Neural cell (in vitro differentiated cells): Measurements from ENCODE around the gene MEGF6.

Experiments
- EP300 ChIP-seq: fragments of 450-650 bp; conservative IDR thresholded peaks from 2 replicates; pipeline ENCODE4 v1.6.1; 2014; ENCODE audit warnings: antibody characterized with exemption, mild to moderate bottlenecking, moderate library complexity; ENCODE audit not compliant: poor library complexity, severe bottlenecking
- EZH2 ChIP-seq: fragments of 200-600, 300-800 bp; shearing (Covaris generic), sonication (generic); IDR thresholded peaks from 2 replicates; pipeline ENCODE4 v1.6.1; 2014; ENCODE audit warnings: antibody characterized with exemption, low read length, borderline replicate concordance, mild to moderate bottlenecking; ENCODE audit not compliant: insufficient read depth, poor library complexity, severe bottlenecking
- MXI1 ChIP-seq: fragments of 450-650 bp; conservative IDR thresholded peaks from 2 replicates; pipeline ENCODE4 v1.6.1; 2014; ENCODE audit warnings: antibody characterized with exemption, mild to moderate bottlenecking; ENCODE audit not compliant: poor library complexity, severe bottlenecking
- POLR2AphosphoS5 ChIP-seq: IDR thresholded peaks from 2 replicates; pipeline ENCODE4 v1.6.1; 2012
- RAD21 ChIP-seq: fragments of 450-650 bp; conservative IDR thresholded peaks from 2 replicates; pipeline ENCODE4 v1.6.1; 2014; ENCODE audit warnings: antibody characterized with exemption, mild to moderate bottlenecking, moderate library complexity
- SMC3 ChIP-seq: fragments of 450-650 bp; conservative IDR thresholded peaks from 2 replicates; pipeline ENCODE4 v1.6.1; 2014; ENCODE audit warnings: antibody characterized with exemption, mild to moderate bottlenecking, moderate library complexity; ENCODE audit not compliant: poor library complexity
- TAF1 ChIP-seq: IDR thresholded peaks from 2 replicates; pipeline ENCODE4 v1.6.1; 2012; ENCODE audit warnings: low read depth
- TF ChIP-seq, protein P1 (sequence below): fragments of 450-650 bp; IDR thresholded peaks from 2 replicates; pipeline ENCODE4 v1.5.1; 2014; ENCODE audit warnings: antibody characterized with exemption, mild to moderate bottlenecking, moderate library complexity; ENCODE audit not compliant: poor library complexity, severe bottlenecking
- TF ChIP-seq, protein P2 (sequence below): IDR thresholded peaks from 2 replicates; pipeline ENCODE4 v1.6.1; 2012; ENCODE audit warnings: borderline replicate concordance

DNA sequence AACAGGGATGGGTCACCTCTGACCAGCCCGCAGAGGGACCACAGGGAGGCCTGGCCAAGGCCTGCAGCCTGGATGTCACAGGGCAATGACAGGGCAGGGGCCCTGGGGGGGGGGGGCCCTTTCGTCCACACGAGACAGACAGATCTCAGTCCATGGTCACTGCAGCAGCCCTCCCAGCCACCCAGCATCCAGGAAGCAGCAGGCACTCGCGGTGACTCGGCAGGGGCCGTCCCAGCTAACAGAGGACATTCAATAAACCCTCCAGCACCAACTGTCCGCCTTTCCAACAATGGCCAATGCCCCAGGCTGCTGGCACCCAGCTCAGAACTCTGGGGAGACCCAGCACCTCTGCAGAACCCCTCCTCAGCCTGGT lies 32.9 kb downstream of the MEGF6 start:
- TF ChIP-seq RAD21 (no peak), EP300 (no peak), TAF1 (no peak), EZH2 (no peak), POLR2AphosphoS5 (no peak), SMC3 (no peak), MXI1 (no peak)
- TF ChIP-seq, protein P1, sequence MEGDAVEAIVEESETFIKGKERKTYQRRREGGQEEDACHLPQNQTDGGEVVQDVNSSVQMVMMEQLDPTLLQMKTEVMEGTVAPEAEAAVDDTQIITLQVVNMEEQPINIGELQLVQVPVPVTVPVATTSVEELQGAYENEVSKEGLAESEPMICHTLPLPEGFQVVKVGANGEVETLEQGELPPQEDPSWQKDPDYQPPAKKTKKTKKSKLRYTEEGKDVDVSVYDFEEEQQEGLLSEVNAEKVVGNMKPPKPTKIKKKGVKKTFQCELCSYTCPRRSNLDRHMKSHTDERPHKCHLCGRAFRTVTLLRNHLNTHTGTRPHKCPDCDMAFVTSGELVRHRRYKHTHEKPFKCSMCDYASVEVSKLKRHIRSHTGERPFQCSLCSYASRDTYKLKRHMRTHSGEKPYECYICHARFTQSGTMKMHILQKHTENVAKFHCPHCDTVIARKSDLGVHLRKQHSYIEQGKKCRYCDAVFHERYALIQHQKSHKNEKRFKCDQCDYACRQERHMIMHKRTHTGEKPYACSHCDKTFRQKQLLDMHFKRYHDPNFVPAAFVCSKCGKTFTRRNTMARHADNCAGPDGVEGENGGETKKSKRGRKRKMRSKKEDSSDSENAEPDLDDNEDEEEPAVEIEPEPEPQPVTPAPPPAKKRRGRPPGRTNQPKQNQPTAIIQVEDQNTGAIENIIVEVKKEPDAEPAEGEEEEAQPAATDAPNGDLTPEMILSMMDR, result no peak
- TF ChIP-seq, protein P2, sequence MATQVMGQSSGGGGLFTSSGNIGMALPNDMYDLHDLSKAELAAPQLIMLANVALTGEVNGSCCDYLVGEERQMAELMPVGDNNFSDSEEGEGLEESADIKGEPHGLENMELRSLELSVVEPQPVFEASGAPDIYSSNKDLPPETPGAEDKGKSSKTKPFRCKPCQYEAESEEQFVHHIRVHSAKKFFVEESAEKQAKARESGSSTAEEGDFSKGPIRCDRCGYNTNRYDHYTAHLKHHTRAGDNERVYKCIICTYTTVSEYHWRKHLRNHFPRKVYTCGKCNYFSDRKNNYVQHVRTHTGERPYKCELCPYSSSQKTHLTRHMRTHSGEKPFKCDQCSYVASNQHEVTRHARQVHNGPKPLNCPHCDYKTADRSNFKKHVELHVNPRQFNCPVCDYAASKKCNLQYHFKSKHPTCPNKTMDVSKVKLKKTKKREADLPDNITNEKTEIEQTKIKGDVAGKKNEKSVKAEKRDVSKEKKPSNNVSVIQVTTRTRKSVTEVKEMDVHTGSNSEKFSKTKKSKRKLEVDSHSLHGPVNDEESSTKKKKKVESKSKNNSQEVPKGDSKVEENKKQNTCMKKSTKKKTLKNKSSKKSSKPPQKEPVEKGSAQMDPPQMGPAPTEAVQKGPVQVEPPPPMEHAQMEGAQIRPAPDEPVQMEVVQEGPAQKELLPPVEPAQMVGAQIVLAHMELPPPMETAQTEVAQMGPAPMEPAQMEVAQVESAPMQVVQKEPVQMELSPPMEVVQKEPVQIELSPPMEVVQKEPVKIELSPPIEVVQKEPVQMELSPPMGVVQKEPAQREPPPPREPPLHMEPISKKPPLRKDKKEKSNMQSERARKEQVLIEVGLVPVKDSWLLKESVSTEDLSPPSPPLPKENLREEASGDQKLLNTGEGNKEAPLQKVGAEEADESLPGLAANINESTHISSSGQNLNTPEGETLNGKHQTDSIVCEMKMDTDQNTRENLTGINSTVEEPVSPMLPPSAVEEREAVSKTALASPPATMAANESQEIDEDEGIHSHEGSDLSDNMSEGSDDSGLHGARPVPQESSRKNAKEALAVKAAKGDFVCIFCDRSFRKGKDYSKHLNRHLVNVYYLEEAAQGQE, result no peak
